Stimulated activated CD4-positive, alpha-beta T cell treated with anti-CD3 and anti-CD28 coated beads, Interleukin-12 subunit alpha, Interleukin-12 subunit beta, amount 100 ng/mL, for 4 hours (primary cell): ENCODE data around the gene ATF5.
"Not testable (repeated sequence)": the region's sequence is repeated elsewhere in the genome, so short reads cannot be mapped to it uniquely, and the experiment has no call there.

ENCODE experiments used
- DNase-seq: peaks from one replicate; pipeline ENCODE4 v3.0.0-alpha.2; 2020

Gene ATF5

GRCh38 chr19:49949742-49950589, 21.0 kb downstream of the ATF5 start:
- no peak for DNase-seq

- no peak for DNase-seq
Observed at GRCh38 chr19:49950590-49950948, 21.6 kb downstream of the ATF5 start.

GRCh38 chr19:49950956-49951526, 22.0 kb downstream of the ATF5 start:
- no peak for DNase-seq

GRCh38 chr19:49951806-49952478, 22.9 kb downstream of the ATF5 start:
- DNase-seq, result no peak

- no peak for DNase-seq
Observed at GRCh38 chr19:49952479-49952836, 23.5 kb downstream of the ATF5 start.

- DNase-seq, result no peak
Observed at GRCh38 chr19:49952906-49953305, 23.9 kb downstream of the ATF5 start.

GRCh38 chr19:49953416-49953815, 24.4 kb downstream of the ATF5 start:
- DNase-seq, result no peak

GRCh38 chr19:49954092-49954829, 25.3 kb downstream of the ATF5 start:
- no peak for DNase-seq

- DNase-seq, result no peak
Observed at GRCh38 chr19:49954933-49955332, 25.9 kb downstream of the ATF5 start.

- no peak for DNase-seq
Observed at GRCh38 chr19:49956115-49956495, 27.1 kb downstream of the ATF5 start.

- no peak for DNase-seq
Observed at GRCh38 chr19:49957262-49957915, 28.4 kb downstream of the ATF5 start.

GRCh38 chr19:49958144-49958543, 29.1 kb downstream of the ATF5 start:
- DNase-seq, result not testable (repeated sequence)

- not testable (repeated sequence) for DNase-seq
Observed at GRCh38 chr19:49958596-49958995, 29.6 kb downstream of the ATF5 start.

GRCh38 chr19:49959892-49960291, 30.9 kb downstream of the ATF5 start:
- not testable (repeated sequence) for DNase-seq

- not testable (repeated sequence) for DNase-seq
Observed at GRCh38 chr19:49960980-49961379, 32.0 kb downstream of the ATF5 start, which contains the start of gene SIGLEC11. Gene SIGLEC11 (minus strand): TSS chr19:49961172. CDS start chr19:49961081, 91 bp downstream.

- no peak for DNase-seq
Observed at GRCh38 chr19:49968279-49968922, 39.4 kb downstream of the ATF5 start.

GRCh38 chr19:49969355-49969754, 40.4 kb downstream of the ATF5 start:
- DNase-seq, result not testable (repeated sequence)

- DNase-seq, result no peak
Observed at GRCh38 chr19:49971991-49972411, 43.0 kb downstream of the ATF5 start.

GRCh38 chr19:49972841-49973240, 43.8 kb downstream of the ATF5 start:
- DNase-seq, result no peak

- no peak for DNase-seq
Observed at GRCh38 chr19:49973987-49974386, 45.0 kb downstream of the ATF5 start.

- DNase-seq, result no peak
Observed at GRCh38 chr19:49975051-49975450, 46.0 kb downstream of the ATF5 start.

- DNase-seq, result no peak
Observed at GRCh38 chr19:49976496-49976895, 47.5 kb downstream of the ATF5 start.
